Neural cell (in vitro differentiated cells): ENCODE results near the gene ALPG. TPM values are rescaled to one million over a fixed set of nuclear protein-coding genes. Genes with fewer than 3 reads are reported as not detected.

ENCODE experiments used
- H2AFZ ChIP-seq: fragments of 200-600, 300-800 bp; sonication (generic), shearing (Covaris generic); 2 replicates; pipeline ENCODE4 v1.6.0; 2014; ENCODE audit warnings: low read depth, mild to moderate bottlenecking, antibody characterized with exemption, low read length, moderate library complexity
- H3F3A ChIP-seq: fragments of 200-600 bp; shearing (Covaris generic); 2 replicates; pipeline ENCODE4 v1.6.1; 2016; ENCODE audit warnings: mild to moderate bottlenecking, moderate library complexity, mixed read lengths, antibody characterized with exemption, low read length; ENCODE audit not compliant: insufficient read depth, poor library complexity, severe bottlenecking
- H3K27ac ChIP-seq: fragments of 200-600, 300-800 bp; sonication (generic), shearing (Covaris generic); 2 replicates; pipeline ENCODE4 v1.5.1; 2014; ENCODE audit warnings: mild to moderate bottlenecking, low read length, moderate library complexity
- H3K27me3 ChIP-seq: fragments of 300-800, 200-600 bp; sonication (generic), shearing (Covaris generic); 2 replicates; pipeline ENCODE4 v1.6.0; 2014; ENCODE audit warnings: mild to moderate bottlenecking, low read depth, low read length, moderate library complexity; ENCODE audit not compliant: insufficient read depth
- H3K36me3 ChIP-seq: fragments of 300-800, 200-600 bp; sonication (generic), shearing (Covaris generic); 2 replicates; pipeline ENCODE4 v1.5.1; 2014; ENCODE audit warnings: mild to moderate bottlenecking, antibody characterized with exemption, low read length, moderate library complexity; ENCODE audit not compliant: insufficient read depth
- H3K4me2 ChIP-seq: fragments of 300-800, 200-600 bp; sonication (generic), shearing (Covaris generic); 2 replicates; pipeline ENCODE4 v1.6.0; 2014; ENCODE audit warnings: mild to moderate bottlenecking, low read length
- H3K4me3 ChIP-seq: fragments of 300-800, 200-600 bp; sonication (generic), shearing (Covaris generic); 2 replicates; pipeline ENCODE4 v1.5.1; 2014; ENCODE audit warnings: mild to moderate bottlenecking, low read length, moderate library complexity
- H3K79me2 ChIP-seq: fragments of 200-600 bp; shearing (Covaris generic); replicated peaks from 2 replicates; pipeline ENCODE4 v1.6.0; 2014; ENCODE audit warnings: mild to moderate bottlenecking, low read length, moderate library complexity; ENCODE audit not compliant: insufficient read depth
- H3K9ac ChIP-seq: fragments of 300-800, 200-600 bp; sonication (generic), shearing (Covaris generic); 2 replicates; pipeline ENCODE4 v1.6.1; 2016; ENCODE audit warnings: mild to moderate bottlenecking, low read length, mixed read lengths
- H3K9me2 ChIP-seq: fragments of 200-600 bp; shearing (Covaris generic); 2 replicates; pipeline ENCODE4 v1.6.1; 2016; ENCODE audit warnings: mild to moderate bottlenecking, low read length, mixed read lengths; ENCODE audit not compliant: insufficient read depth
- H3K9me3 ChIP-seq: fragments of 200-600, 300-800 bp; sonication (generic), shearing (Covaris generic); 2 replicates; pipeline ENCODE4 v1.6.1; 2016; ENCODE audit warnings: mild to moderate bottlenecking, mixed run types, low read length, moderate library complexity, mixed read lengths
- H4K20me1 ChIP-seq: fragments of 200-600 bp; shearing (Covaris generic); 2 replicates; pipeline ENCODE4 v1.6.1; 2016; ENCODE audit warnings: mild to moderate bottlenecking, mixed run types; ENCODE audit not compliant: insufficient read depth
- EP300 ChIP-seq: fragments of 450-650 bp; conservative IDR thresholded peaks from 2 replicates; pipeline ENCODE4 v1.6.1; 2014; ENCODE audit warnings: antibody characterized with exemption, mild to moderate bottlenecking, moderate library complexity; ENCODE audit not compliant: poor library complexity, severe bottlenecking
- EZH2 ChIP-seq: fragments of 200-600, 300-800 bp; shearing (Covaris generic), sonication (generic); IDR thresholded peaks from 2 replicates; pipeline ENCODE4 v1.6.1; 2014; ENCODE audit warnings: antibody characterized with exemption, low read length, borderline replicate concordance, mild to moderate bottlenecking; ENCODE audit not compliant: insufficient read depth, poor library complexity, severe bottlenecking
- MXI1 ChIP-seq: fragments of 450-650 bp; conservative IDR thresholded peaks from 2 replicates; pipeline ENCODE4 v1.6.1; 2014; ENCODE audit warnings: antibody characterized with exemption, mild to moderate bottlenecking; ENCODE audit not compliant: poor library complexity, severe bottlenecking
- POLR2AphosphoS5 ChIP-seq: IDR thresholded peaks from 2 replicates; pipeline ENCODE4 v1.6.1; 2012
- RAD21 ChIP-seq: fragments of 450-650 bp; conservative IDR thresholded peaks from 2 replicates; pipeline ENCODE4 v1.6.1; 2014; ENCODE audit warnings: antibody characterized with exemption, mild to moderate bottlenecking, moderate library complexity
- SMC3 ChIP-seq: fragments of 450-650 bp; conservative IDR thresholded peaks from 2 replicates; pipeline ENCODE4 v1.6.1; 2014; ENCODE audit warnings: antibody characterized with exemption, mild to moderate bottlenecking, moderate library complexity; ENCODE audit not compliant: poor library complexity
- TAF1 ChIP-seq: IDR thresholded peaks from 2 replicates; pipeline ENCODE4 v1.6.1; 2012; ENCODE audit warnings: low read depth
- polyA plus RNA-seq: library from polyadenylated mRNA; depleted of rRNA; stranded (reverse); fragments of >200 nt; gene quantifications from 2 replicates; pipeline ENCODE4 v1.2.3, GENCODE V29; 2014
- small RNA-seq, 3 experiments: library from RNA; depleted of rRNA; stranded (forward); fragments of <200 nt; gene quantifications; one replicate each; pipeline ENCODE3, GENCODE V24; 2012
- TF ChIP-seq, protein P1 (sequence below): IDR thresholded peaks from 2 replicates; pipeline ENCODE4 v1.6.1; 2012; ENCODE audit warnings: borderline replicate concordance
- TF ChIP-seq, protein P2 (sequence below): fragments of 450-650 bp; IDR thresholded peaks from 2 replicates; pipeline ENCODE4 v1.5.1; 2014; ENCODE audit warnings: antibody characterized with exemption, mild to moderate bottlenecking, moderate library complexity; ENCODE audit not compliant: poor library complexity, severe bottlenecking

ALPG gene
- polyA plus RNA-seq, 1 donor from 2014 or later, result not detected

DNA sequence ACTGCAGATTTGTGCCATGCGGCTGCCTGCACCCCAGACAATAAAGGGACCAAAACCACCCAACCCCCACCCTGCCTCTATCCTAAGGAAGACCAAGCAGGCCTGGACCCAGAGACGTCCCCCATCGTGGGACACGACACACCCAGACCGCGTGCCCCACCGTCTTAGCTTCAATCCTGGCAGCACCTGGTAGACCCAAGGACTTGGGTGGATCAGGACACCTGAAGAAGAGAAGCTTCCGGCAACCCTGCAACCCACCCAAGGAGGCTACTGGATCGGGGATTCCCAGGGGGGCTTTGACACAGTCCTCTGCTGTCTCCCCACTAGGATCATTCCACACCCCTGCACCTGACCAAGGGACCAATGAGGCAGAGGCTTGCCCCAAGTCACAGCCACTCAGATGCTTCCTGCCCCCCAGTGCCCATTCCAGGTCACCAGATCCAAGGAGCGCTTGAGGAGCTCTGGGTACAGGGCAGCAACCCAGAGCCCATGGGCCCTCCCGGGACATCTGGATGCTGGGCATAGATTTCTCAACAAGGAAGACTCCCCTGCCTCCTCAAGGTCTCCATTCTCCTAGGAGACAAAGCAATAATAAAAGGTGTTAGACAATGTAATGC lies 52.9 kb downstream of the ALPG start:
- Histone ChIP-seq H3K9me2 (no peaks in the 10 kb centered on the region), H3K9me3 (no peaks in the 10 kb centered on the region), H3K36me3 (no peaks in the 10 kb centered on the region), H2AFZ (no peak overlapping the region), H3K4me3 (no peak overlapping the region), H3K4me2 (no peak overlapping the region), H3F3A (no peaks in the 10 kb centered on the region), H3K9ac (no peak overlapping the region), H4K20me1 (no peaks in the 10 kb centered on the region), H3K27ac (no peak overlapping the region), H3K79me2 (no peaks in the 10 kb centered on the region), H3K27me3 (no peaks in the 10 kb centered on the region)
- TF ChIP-seq TAF1 (no peak), EZH2 (no peak), RAD21 (no peak), EP300 (no peak), POLR2AphosphoS5 (no peak), MXI1 (no peak), SMC3 (no peak)
- TF ChIP-seq, protein P1, sequence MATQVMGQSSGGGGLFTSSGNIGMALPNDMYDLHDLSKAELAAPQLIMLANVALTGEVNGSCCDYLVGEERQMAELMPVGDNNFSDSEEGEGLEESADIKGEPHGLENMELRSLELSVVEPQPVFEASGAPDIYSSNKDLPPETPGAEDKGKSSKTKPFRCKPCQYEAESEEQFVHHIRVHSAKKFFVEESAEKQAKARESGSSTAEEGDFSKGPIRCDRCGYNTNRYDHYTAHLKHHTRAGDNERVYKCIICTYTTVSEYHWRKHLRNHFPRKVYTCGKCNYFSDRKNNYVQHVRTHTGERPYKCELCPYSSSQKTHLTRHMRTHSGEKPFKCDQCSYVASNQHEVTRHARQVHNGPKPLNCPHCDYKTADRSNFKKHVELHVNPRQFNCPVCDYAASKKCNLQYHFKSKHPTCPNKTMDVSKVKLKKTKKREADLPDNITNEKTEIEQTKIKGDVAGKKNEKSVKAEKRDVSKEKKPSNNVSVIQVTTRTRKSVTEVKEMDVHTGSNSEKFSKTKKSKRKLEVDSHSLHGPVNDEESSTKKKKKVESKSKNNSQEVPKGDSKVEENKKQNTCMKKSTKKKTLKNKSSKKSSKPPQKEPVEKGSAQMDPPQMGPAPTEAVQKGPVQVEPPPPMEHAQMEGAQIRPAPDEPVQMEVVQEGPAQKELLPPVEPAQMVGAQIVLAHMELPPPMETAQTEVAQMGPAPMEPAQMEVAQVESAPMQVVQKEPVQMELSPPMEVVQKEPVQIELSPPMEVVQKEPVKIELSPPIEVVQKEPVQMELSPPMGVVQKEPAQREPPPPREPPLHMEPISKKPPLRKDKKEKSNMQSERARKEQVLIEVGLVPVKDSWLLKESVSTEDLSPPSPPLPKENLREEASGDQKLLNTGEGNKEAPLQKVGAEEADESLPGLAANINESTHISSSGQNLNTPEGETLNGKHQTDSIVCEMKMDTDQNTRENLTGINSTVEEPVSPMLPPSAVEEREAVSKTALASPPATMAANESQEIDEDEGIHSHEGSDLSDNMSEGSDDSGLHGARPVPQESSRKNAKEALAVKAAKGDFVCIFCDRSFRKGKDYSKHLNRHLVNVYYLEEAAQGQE, result no peak

DNA sequence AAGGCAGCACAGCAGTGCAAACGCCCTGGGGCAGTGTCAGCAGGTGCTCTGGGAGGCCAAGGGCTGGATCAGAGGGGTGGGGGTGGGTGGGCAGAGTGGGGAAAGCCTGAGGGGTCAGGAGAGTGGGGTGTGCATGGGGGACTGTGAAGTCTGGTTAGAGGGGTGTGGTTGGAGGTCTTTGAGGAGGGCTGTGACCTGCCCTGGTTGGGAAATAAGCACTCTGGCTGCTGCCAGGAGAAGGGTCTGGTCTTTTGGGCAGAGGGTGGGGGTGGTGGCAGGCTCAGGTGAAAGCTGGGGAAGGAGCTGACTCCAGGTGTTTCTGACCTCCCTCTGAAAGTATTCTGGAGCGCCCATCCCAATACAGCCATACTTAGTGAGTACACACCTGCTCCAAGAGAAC lies 53.5 kb downstream of the ALPG start:
- Histone ChIP-seq H3K9ac (no peak overlapping the region), H3K27ac (no peak overlapping the region), H2AFZ (no peak overlapping the region), H3F3A (no peaks in the 10 kb centered on the region), H3K9me2 (no peaks in the 10 kb centered on the region), H3K4me2 (no peak overlapping the region), H3K36me3 (no peaks in the 10 kb centered on the region), H3K79me2 (no peaks in the 10 kb centered on the region), H3K4me3 (no peak overlapping the region), H3K9me3 (no peaks in the 10 kb centered on the region), H3K27me3 (no peaks in the 10 kb centered on the region), H4K20me1 (no peaks in the 10 kb centered on the region)
- no peak for TF ChIP-seq RAD21
- TF ChIP-seq MXI1, result no peak
- TF ChIP-seq, protein P2, sequence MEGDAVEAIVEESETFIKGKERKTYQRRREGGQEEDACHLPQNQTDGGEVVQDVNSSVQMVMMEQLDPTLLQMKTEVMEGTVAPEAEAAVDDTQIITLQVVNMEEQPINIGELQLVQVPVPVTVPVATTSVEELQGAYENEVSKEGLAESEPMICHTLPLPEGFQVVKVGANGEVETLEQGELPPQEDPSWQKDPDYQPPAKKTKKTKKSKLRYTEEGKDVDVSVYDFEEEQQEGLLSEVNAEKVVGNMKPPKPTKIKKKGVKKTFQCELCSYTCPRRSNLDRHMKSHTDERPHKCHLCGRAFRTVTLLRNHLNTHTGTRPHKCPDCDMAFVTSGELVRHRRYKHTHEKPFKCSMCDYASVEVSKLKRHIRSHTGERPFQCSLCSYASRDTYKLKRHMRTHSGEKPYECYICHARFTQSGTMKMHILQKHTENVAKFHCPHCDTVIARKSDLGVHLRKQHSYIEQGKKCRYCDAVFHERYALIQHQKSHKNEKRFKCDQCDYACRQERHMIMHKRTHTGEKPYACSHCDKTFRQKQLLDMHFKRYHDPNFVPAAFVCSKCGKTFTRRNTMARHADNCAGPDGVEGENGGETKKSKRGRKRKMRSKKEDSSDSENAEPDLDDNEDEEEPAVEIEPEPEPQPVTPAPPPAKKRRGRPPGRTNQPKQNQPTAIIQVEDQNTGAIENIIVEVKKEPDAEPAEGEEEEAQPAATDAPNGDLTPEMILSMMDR, result no peak
- no peak for TF ChIP-seq EP300
- TF ChIP-seq, protein P1, result no peak
- TF ChIP-seq SMC3, result no peak
- no peak for TF ChIP-seq EZH2
- no peak for TF ChIP-seq POLR2AphosphoS5
- no peak for TF ChIP-seq TAF1

Small RNAs within 50 kb of the gene (small RNA-seq; reads per million reads assigned to genes)
- gene AC068134.4, result 0 reads per million in 3 experiments

Other genes starting within 250 kb of the ALPG start
- not detected in 2 replicates for gene ALPP, start 28.1 kb upstream of the ALPG start, polyA plus RNA-seq
- gene ALPI, start 49.3 kb downstream of the ALPG start, polyA plus RNA-seq, result not detected in 2 replicates
- 60.9 and 75.6 TPM in 2 replicates for gene ECEL1, start 81.0 kb downstream of the ALPG start, polyA plus RNA-seq
- 0.16 TPM in 1 of 2 replicates, not detected in the other for gene PRSS56, start 113.5 kb downstream of the ALPG start, polyA plus RNA-seq
- not detected in 2 replicates for gene CHRND, start 119.3 kb downstream of the ALPG start, polyA plus RNA-seq
- not detected in 2 replicates for gene CHRNG, start 132.8 kb downstream of the ALPG start, polyA plus RNA-seq
- gene TIGD1, start 143.7 kb downstream of the ALPG start, polyA plus RNA-seq, result 29.3 and 29.9 TPM in 2 replicates
- 57.6 and 82.8 TPM in 2 replicates for gene EIF4E2, start 143.8 kb downstream of the ALPG start, polyA plus RNA-seq
- not detected in 2 replicates for gene EFHD1, start 226.8 kb downstream of the ALPG start, polyA plus RNA-seq